Thyroid gland (tissue), 4 donors: ENCODE data around the gene DENND5B.

ENCODE experiments used
- POLR2A ChIP-seq, 2 donors: fragments of 450-650 bp; IDR thresholded peaks; one replicate each; pipeline ENCODE4 v1.6.1; 2017; ENCODE audit warnings: antibody characterized with exemption in 2 of 2, mild to moderate bottlenecking in 2 of 2, moderate library complexity in 1 of 2
- TF ChIP-seq, protein P1 (sequence below), 6 experiments: fragments of 200-600 bp in 3 of 6; fragments of 450-650 bp in 3 of 6; sonication (generic) in 3 of 6; IDR thresholded peaks; one replicate each; pipeline ENCODE4 v1.5.1; 2016 to 2019; ENCODE audit warnings: antibody characterized with exemption in 6 of 6, mild to moderate bottlenecking in 2 of 6, inconsistent platforms in 1 of 6, moderate library complexity in 1 of 6

DNA sequence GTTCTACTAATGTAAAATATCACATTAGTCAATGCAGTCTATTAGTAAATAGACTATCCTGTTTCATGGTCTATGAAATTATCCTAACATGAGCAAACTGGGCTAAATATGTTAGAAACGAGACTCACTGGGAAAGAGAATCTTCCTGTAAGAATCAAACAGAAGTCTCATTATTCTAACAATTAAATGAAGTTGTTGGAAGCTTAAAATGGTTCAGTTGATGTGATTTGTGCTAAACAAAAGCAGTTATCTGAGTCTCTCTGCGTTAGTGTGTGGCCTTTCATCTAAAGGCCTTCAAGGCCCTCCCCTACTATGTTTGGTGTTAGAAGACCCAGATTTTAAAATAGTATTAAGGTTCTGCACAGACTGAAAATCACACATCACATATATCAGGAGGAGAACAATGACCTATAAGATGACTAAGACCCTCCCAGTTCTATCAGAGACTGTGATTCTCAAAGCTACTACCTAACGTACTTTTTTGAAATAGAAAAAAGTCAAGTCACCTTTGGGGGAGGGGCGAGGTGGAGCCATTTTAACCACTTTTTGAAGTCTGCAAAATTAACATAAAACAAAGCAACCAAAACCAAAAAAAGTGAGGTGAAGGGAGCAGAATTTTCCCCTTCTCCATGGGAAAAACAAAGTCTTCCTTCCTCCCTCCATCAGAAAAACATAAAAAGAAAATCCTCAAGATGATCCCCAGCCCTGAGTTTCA, 82.3 kb downstream of the DENND5B start:
- TF ChIP-seq, protein P1, sequence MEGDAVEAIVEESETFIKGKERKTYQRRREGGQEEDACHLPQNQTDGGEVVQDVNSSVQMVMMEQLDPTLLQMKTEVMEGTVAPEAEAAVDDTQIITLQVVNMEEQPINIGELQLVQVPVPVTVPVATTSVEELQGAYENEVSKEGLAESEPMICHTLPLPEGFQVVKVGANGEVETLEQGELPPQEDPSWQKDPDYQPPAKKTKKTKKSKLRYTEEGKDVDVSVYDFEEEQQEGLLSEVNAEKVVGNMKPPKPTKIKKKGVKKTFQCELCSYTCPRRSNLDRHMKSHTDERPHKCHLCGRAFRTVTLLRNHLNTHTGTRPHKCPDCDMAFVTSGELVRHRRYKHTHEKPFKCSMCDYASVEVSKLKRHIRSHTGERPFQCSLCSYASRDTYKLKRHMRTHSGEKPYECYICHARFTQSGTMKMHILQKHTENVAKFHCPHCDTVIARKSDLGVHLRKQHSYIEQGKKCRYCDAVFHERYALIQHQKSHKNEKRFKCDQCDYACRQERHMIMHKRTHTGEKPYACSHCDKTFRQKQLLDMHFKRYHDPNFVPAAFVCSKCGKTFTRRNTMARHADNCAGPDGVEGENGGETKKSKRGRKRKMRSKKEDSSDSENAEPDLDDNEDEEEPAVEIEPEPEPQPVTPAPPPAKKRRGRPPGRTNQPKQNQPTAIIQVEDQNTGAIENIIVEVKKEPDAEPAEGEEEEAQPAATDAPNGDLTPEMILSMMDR (IDR thresholded peaks at IDR 0.05): no peak
- TF ChIP-seq POLR2A (IDR thresholded peaks at IDR 0.05): no peak
